GM11168 (cell line): ENCODE measurements around the gene NINJ1.

Experiments
- in situ Hi-C: fragments of 300-500 bp; cut with MboI; formaldehyde crosslinking; loops from one replicate; pipeline ENCODE4 v1.12.0; 2022; ENCODE audit warnings: low sequenced_read_pairs; ENCODE audit not compliant: unreplicated experiment

Gene NINJ1

GRCh38 chr9:93076792-93077128 lies 57.3 kb downstream of the NINJ1 start:
- in situ Hi-C loops: no loop called here

- in situ Hi-C loops: no loop called here
Observed at GRCh38 chr9:93076101-93076791, 57.8 kb downstream of the NINJ1 start.

- in situ Hi-C loops: no loop called here
Observed at GRCh38 chr9:93072383-93072795, 61.7 kb downstream of the NINJ1 start.
